CD4-positive, alpha-beta T cell treated with Interleukin-17A for 1 hour (primary cell): ENCODE results near the gene FOXRED2.
A peak's percentile ranks its signal among the peaks of the same experiment; 100 is the strongest.

Experiments used
- DNase-seq: peaks from one replicate; pipeline ENCODE4 v3.0.0-alpha.2; 2020

The FOXRED2 gene

GRCh38 chr22:36512991-36513390 lies 6.2 kb upstream of the FOXRED2 start:
- no peak for DNase-seq

- no peak for DNase-seq
These were observed 5.5 kb upstream of the FOXRED2 start for GRCh38 chr22:36512333-36512732.

DNA sequence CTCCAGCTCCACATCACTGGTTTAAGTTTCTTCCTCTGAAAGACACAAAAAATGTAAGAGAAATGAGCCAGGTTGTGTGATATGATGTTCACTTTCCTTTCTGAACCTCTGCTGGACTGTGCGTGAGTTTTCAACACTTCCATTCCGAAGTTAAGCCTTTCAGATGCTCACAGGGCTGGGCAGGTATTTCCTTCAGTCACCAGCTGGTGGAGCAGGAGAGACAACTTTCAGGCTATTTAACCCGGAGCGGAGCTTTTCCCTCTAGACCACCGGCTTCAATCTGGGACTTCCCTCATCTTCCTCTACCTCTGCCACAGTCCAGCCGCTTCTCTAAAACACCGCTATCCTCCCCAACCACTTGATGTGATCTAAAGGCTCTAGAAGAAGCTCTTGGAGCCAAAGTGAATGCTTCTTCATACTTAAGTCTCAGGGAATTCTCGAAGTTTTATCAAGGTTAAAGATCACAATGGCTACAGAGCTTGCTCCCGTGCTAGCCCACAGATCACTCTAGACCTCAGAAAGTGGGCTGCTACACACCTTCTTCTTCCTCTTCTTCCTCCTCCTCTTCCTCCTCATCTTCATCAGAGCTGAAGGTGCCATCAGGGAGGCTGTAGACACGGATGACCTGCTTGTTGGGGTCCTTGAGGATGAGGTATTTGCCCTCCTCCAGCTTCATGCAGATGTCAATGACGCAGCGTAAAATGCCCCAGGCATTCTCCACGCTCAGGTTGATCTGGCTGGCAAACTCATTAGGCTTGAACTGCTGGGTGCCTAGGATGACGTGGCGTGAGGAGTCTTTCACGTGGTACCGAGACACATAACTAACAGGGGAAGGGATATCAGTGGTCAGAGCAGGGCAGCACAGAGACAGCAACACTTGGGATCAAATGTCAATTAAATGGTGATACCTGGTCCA lies 4.4 kb upstream of the FOXRED2 start:
- peak; percentile 44 for DNase-seq

GRCh38 chr22:36510384-36510783 lies 3.5 kb upstream of the FOXRED2 start:
- DNase-seq, result no peak

DNA sequence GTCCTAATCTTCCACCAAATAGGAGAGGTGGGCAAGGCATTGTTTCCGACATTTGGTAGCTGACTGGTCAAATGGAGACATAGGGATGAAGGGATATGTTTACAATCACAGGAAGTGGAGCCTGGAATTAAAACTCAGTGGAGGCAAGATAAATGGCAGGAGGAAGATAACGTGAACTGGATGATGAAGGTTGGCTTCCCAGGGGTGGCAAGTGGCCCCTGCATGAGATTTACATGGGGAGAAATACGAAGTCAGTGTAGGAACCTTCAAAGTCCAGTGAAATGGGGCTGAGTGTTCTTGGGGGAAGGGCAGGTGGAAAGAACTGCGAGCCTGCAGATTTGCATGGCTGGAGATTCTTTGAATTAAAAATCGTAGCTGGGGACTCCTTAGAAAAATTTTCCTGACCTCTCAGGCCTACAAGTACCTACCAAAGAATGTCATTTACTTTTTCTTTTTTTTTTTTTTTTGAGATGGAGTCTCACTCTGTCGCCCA lies 724 bp upstream of the FOXRED2 start:
- DNase-seq, result no peak

GRCh38 chr22:36505998-36506635 lies 723 bp downstream of the FOXRED2 start:
- DNase-seq, result no peak

DNA sequence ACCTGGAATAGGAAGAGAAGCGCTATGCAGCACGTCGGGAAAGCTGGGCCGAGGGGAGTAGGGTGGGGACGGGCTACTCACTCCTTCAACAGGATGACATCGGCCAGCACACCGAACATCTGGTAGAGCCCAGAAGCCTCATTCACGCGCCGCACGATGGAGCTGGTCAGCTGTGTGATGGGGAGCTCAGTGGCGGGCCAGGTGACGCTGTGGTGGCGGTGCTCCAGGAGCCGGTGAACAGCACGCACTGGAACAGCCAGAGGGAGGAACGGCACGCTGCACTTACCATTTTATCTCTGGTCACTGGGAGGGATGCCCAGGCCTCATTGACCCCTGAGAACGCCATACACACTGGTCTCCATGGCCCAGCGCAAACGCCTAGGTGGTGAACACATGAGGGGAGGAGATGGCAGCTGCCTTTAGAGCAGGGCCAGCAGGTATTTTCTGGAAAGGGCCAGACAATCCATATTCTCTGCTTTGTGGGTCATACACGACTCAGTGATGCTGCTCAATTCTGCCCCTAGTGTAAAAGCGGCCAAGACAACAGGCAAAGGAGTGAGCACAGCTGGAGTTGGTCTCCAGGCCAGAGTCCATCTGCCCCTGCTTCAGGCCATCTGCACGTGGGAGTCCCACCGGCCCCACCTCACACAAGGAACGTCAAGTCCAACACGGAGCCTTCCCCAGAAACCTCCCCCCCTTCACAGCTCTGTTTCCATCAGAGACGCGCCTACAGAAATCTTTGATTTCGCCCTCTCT lies 8.8 kb downstream of the FOXRED2 start:
- no peak for DNase-seq

- peak; percentile 20 for DNase-seq
These were observed 13.1 kb downstream of the FOXRED2 start for GRCh38 chr22:36493690-36494110.

GRCh38 chr22:36492109-36492508 lies 14.7 kb downstream of the FOXRED2 start:
- no peak for DNase-seq

GRCh38 chr22:36491155-36491554 lies 15.7 kb downstream of the FOXRED2 start:
- no peak for DNase-seq

DNA sequence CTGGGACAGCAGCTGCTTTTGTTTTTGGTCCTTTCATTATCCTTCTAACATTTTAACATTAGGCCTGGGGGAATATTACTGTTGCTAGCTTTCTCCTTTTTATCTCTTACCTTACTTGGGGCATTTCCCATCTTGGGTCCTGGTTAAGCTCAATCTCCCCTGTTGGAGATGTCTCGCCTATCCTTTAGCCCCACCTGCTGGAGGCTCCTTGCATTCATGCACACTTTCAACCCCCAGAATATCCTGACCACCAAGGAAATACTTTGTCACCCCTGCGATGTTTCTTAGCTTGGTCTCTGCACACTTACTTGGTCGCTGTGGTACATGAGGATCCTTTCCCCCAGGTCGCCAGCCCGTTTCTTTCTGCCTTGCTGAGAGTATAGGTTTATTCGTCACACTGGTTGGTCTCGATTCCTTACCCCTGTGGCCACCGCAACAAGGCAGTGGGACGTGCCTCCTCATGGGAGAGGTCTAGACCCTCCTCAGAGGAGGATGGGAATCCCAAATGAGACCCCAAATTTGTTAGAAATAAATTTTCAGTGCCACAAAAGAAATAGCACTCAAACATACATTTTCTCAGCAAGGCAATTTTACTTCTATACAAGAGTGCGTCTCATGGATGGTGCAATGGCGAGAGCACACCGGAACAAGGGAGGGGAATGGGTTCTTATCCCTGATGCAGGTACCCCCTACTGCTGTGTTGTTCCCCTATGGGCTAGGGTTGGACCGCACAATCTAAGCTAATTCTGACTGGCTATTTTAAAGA lies 20.0 kb downstream of the FOXRED2 start:
- DNase-seq, result peak; percentile 78

- DNase-seq, result peak; percentile 97
These were observed 25.3 kb downstream of the FOXRED2 start, which contains the start of gene TXN2 for GRCh38 chr22:36481393-36482168. TSS of gene TXN2 (minus strand) at chr22:36481640. CDS start at chr22:36480837, 803 bp downstream.

- no peak for DNase-seq
These were observed 25.9 kb downstream of the FOXRED2 start for GRCh38 chr22:36480941-36481392.

DNA sequence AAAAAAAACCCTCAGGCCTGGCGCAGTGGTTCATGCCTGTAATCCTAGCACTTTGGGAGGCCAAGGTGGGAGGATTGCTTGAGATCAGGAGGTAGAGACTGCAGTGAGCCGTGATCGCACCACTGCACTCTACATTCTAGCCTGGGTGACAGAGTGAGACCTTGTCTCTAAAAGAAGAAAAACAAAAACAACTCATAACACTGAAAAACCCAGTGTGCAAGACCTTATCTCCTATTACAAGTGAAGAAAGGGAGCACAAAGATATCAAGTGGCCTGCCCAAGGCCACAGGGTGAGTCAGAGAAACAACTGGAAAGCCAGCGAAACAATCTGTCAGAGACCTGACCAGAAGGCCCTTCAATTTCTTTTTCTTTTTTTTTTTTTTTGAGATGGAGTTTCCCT lies 27.9 kb downstream of the FOXRED2 start:
- DNase-seq, result no peak

DNA sequence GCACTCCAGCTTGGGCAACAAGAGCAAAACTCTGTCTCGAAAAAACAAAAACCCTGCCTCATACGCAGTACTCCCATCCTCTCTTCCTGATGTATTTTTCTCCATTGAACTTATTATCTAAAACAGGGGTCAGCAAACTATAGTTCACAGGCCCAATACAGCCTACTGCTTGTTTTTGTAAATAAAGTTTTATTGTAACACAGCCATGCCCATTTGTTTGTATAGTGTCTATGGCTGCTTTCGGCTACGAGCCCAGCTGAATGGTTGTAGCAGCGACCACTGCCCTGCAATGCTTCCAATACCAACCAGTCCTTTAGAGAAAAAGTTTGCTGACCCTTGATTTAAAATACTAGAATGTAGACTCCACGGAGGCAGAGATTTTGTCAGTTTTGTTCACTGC lies 31.5 kb downstream of the FOXRED2 start:
- DNase-seq, result no peak

- no peak for DNase-seq
These were observed 34.2 kb downstream of the FOXRED2 start for GRCh38 chr22:36472689-36473088.

GRCh38 chr22:36471341-36471821 lies 35.5 kb downstream of the FOXRED2 start:
- no peak for DNase-seq

DNA sequence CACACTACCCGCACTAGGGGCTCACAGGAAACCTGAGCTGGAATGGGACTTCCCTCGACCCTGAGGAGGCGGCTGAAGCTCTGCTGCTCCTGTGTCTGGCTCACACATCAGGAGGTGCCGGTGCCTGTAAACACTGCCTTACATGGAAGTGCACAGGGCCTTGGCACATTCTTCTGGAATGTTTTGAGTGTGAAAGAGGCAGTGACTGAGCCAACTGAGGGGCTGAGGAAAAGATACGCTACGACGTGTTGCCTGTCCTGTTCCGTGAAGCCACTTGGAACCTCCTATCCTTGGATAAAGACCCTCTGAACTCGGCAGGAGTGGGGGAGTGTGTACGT lies 35.9 kb downstream of the FOXRED2 start:
- DNase-seq, result no peak

- peak; percentile 91 for DNase-seq
These were observed 36.5 kb downstream of the FOXRED2 start for GRCh38 chr22:36470162-36470993.

DNA sequence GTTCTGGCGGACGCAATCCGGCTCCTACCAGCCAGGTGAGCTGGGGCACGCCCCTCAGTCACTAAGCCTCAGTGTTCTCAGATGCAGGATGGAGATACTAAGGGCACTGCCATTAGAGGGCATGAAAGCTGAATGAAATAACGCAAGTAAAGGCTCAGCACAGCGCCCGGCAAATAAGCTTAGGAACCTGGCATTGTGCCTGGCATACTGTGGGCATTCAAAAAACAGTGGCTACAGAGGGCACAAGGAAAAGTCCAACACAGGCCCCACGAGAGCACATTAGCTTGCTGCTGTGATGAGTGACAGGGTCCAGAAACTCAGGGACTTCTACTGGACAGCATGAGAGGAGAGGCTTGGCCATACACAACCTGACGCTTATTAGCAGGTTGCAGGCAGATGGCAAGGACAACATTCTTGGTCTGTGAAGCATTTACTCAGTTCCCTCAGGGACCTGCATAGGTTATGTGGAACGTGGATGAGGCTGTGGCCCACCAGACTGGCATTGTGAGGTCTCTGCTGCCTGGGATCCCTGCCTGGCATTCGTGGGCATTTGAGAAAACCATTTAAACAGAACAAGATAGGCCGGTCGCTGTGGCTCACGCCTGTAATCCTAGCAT lies 37.6 kb downstream of the FOXRED2 start:
- no peak for DNase-seq
